Hair follicle dermal papilla cell (primary cell): ENCODE results near the gene TPSB2. TPM values are rescaled to one million over a fixed set of nuclear protein-coding genes. Genes with fewer than 3 reads are reported as not detected.

ENCODE experiments used
- total RNA-seq: library from RNA; depleted of rRNA; stranded (reverse); fragments of >200 nt; gene quantifications from 2 replicates; pipeline ENCODE4 v1.2.3, GENCODE V29; 2012

The TPSB2 gene
- total RNA-seq: not detected in 2 replicates

GRCh38 chr16:1230084-1230470, at the start of gene TPSB2:
TPSB2 (minus strand) TSS chr16:1230184; CDS start chr16:1229951, 233 bp downstream.

DNA sequence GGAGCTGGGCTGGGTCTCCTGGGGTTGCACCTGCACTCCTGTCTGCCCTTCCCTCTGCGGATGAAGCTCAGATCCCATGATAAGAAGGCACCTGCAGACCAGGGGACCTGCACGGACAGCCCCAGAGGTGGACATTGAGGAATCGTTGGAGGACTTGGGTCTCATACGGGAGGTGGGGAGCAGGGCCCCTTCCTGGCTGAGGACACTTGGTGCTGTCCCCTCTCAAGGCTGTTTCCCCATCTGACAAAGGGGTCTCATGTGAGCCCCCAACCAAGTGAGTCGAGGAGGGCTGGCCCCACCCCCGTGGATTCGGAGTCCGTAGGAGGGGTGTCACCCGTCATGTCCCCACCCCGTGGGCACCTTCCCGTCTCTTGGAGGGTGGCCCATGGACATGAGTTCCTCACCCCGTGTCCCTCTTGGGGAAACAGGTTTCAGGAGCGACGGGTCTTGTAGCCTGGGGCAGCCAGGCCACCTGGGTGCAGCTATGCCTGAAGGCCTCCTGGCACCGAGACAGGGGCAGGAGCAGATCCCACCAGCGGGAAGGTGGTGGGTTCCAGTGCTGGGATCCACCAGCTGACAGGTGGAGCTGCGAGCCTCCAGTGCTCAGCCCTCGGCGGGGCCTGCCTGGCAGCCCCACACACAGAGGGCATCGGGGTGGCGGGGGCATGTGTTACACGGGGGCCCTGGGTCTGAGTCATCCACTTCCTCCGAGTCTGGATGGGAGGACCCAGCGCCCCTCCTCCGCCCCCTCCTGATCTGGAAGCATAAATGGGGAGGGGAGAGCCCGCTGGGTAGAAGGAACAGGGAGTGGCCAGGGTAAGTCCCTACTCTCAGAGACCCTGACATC, 25.5 kb upstream of the TPSB2 start, which contains the start of gene TPSD1:
Gene TPSD1 (plus strand): TSS at position 794 of the 847 bp plus-strand sequence. CDS start 212 bp downstream, outside the sequence.

DNA sequence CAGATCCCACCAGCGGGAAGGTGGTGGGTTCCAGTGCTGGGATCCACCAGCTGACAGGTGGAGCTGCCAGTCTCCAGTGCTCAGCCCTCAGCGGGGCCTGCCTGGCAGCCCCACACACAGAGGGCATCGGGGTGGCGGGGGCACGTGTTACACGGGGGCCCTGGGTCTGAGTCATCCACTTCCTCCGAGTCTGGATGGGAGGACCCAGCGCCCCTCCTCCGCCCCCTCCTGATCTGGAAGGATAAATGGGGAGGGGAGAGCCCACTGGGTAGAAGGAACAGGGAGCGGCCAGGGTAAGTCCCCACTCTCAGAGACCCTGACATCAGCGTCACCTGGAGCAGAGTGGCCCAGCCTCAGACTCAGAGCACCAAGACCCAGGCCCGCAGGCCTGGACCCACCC, 10.5 kb upstream of the TPSB2 start, which contains the start of gene TPSAB1:
Gene TPSAB1 (plus strand): TSS at position 270 of the 400 bp plus-strand sequence. CDS start 234 bp downstream, outside the sequence.

GRCh38 chr16:1225051-1225451, 4.9 kb downstream of the TPSB2 start, which contains the start of gene TPSG1:
TPSG1 (minus strand) TSS chr16:1225268; CDS start chr16:1225252, 16 bp downstream.

Other genes with a start within 250 kb of the TPSB2 start
- under 0.01 TPM in 1 of 2 replicates, not detected in the other for gene SOX8, start 248.4 kb downstream of the TPSB2 start, total RNA-seq
- gene SSTR5, start 157.4 kb downstream of the TPSB2 start, total RNA-seq: not detected in 2 replicates
- gene C1QTNF8, start 133.9 kb downstream of the TPSB2 start, total RNA-seq: not detected in 2 replicates
- gene CACNA1H, start 77.1 kb downstream of the TPSB2 start, total RNA-seq: under 0.01 TPM in 2 replicates
- not detected in 2 replicates for gene TPSG1, start 4.9 kb downstream of the TPSB2 start, total RNA-seq
- not detected in 2 replicates for gene TPSAB1, start 10.5 kb upstream of the TPSB2 start, total RNA-seq
- not detected in 2 replicates for gene TPSD1, start 25.9 kb upstream of the TPSB2 start, total RNA-seq
- 37.2 and 54.0 TPM in 2 replicates for gene UBE2I, start 79.5 kb upstream of the TPSB2 start, total RNA-seq
- gene BAIAP3, start 103.5 kb upstream of the TPSB2 start, total RNA-seq: 0.97 TPM in 2 replicates
- gene TSR3, start 121.7 kb upstream of the TPSB2 start, total RNA-seq: 48.4 and 63.0 TPM in 2 replicates
- gene GNPTG, start 121.7 kb upstream of the TPSB2 start, total RNA-seq: 39.9 and 41.2 TPM in 2 replicates
- 13.5 and 20.3 TPM in 2 replicates for gene UNKL, start 184.5 kb upstream of the TPSB2 start, total RNA-seq
- gene UQCC4, start 190.6 kb upstream of the TPSB2 start, total RNA-seq: 10.2 and 12.0 TPM in 2 replicates
- not detected in 2 replicates for gene PERCC1, start 200.9 kb upstream of the TPSB2 start, total RNA-seq
- under 0.01 and 0.24 TPM in 2 replicates for gene CCDC154, start 214.4 kb upstream of the TPSB2 start, total RNA-seq
- gene CLCN7, start 244.8 kb upstream of the TPSB2 start, total RNA-seq: 73.5 and 81.5 TPM in 2 replicates